ENCODE data around the gene LSM2.

LSM2 gene

DNA sequence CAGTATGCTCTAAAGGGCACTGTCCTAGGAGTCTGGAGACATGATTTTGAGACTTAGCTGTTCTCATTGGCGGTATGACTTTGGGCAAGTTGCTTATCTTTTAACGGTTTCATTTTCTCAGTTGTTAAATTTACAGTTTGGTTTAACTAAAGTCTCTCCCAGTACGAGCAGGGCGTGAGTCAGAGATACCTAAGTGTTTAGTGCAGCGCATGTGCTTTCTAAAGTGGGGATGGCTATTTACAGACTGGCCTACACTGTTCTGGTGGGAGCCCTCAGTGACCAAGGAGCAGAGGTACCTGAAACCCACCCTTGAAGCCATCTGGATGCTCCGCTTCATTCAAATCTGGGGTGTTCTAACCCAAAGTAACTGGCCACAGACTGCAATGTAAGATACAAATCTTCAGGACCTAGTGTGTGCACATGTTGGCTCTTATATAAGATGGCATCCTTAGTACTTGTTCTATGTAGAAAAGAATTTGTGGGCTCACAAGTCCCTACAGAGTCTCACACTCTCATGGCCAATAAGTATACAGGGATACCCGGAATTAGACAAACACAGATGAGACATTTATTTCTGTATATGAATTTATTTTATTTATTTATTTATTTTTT, 56.2 kb downstream of the LSM2 start:
- no peak for DNase-seq (ENCODE audit: low read depth)

GRCh38 chr6:31749301-31750036, 57.3 kb downstream of the LSM2 start:
- DNase-seq (ENCODE audit: low read depth) = no peak

Measured in HS-5 (cell line).